Stimulated activated CD8-positive, alpha-beta memory T cell treated with anti-CD3 and anti-CD28 coated beads, Interleukin-12 subunit alpha, Interleukin-12 subunit beta, amount 100 ng/mL, for 24 hours (primary cell): ENCODE measurements around the gene ARHGEF39.

ENCODE experiments used
- DNase-seq: peaks from one replicate; pipeline ENCODE4 v3.0.0-alpha.2; 2020; ENCODE audit errors: extremely low read depth

ARHGEF39 gene

GRCh38 chr9:35691334-35691650, 26.3 kb upstream of the ARHGEF39 start:
- DNase-seq, result no peak

- DNase-seq, result no peak
Observed at GRCh38 chr9:35690614-35691333, 25.8 kb upstream of the ARHGEF39 start.

DNA sequence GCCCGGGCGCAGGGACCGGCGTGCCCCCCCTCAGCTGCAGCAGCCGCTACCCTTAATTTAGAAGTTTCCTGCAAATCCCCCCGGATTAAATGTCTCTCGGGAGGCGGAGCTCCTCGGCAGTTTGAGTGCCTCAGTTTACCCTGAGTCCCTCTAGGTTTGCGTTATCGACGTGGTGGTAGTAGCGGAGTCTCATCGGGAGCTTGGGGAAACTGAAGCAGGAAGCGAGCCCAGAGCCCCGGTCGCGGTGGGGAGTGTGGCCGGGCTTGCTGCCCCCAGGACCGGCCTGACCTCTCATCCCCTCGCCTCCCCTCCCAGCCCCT, 25.3 kb upstream of the ARHGEF39 start:
- DNase-seq, result no peak

DNA sequence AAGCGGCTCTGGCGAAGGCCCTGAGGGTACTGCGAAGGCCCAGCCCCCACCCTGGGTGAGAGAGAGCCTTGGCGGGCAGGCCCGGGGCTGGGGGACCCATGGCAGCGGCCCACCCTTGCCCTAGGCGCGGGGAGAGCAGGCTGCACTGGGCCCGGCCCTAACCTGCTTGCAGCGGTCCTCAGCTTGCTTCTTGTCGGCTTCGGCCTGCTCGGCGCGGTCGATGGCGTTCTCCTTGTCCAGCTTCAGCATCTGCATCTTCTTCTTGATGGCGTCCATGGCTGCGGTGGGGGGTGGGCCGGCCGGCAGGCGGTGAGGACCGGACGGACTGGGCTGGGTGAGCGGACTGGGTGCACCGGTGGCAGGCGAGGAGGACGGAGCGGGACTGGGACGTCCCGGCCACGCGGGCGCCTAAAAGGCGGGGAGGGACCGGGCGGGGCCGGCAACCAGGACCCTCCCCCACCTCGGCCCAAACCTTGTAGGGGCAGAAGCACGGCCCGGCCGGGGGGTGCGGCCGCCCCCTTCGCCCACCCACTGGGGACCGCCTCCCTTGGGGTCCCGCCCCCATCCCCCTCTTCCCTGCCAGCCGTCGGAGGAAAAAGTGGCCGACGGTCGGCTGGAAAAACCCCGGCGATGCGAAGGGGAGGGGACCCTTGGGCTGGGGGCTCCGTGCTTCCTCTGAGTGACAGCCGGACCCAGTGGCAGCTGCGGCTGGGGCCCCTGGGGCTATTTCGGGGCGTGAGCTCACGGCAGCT, 24.7 kb upstream of the ARHGEF39 start, which contains the start of gene TPM2:
TSS of gene TPM2 (minus strand) at position 384 of the 752 bp plus-strand sequence. CDS start at position 276, 108 bp downstream.
- DNase-seq, result no peak

DNA sequence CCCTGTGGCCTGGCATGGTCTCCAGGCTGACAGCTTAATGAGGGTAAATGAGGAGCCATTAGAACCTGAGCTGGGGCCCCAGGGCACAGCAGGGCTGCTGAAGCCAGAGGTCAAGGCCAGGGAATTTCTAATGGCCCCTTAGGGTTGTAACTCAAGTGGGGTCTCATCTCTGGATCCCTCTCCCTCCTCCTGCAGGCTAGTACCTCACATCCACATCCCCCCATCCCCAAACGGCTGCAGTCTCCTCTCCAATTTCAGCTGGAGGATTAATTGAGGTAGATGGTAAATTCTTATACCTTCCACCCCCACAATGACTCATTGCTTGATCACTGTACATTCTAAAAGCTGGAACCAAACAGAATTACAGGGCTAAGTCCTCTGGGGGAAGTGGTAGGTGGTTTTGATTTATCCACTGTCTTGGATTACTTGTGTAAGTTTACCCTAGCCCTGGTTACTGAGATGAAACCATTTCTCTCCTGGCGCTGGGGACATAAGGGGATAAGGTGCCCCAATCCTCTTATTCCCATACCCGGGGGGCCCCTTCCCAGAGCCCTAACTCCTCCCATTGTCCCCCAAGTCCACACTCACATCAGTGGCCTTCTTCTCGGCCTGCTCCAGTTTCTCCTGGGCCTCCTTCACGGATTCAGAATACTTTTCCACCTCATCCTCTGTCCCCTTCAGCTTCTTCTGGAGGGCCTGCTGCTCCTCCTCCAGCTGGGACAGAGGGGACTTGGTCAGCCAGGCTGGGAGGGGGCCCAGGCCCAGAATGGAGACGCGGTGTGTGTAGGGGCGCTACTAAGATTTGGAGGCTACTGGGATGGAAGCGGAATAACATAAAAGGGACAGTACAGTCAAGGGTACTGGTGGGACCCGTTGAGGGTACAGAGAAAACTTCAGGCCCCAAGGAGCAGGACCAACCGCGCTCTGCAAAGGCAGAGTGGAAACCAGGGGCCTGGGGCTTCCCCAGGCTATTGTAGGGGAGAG, 23.9 kb upstream of the ARHGEF39 start:
- DNase-seq, result no peak

DNA sequence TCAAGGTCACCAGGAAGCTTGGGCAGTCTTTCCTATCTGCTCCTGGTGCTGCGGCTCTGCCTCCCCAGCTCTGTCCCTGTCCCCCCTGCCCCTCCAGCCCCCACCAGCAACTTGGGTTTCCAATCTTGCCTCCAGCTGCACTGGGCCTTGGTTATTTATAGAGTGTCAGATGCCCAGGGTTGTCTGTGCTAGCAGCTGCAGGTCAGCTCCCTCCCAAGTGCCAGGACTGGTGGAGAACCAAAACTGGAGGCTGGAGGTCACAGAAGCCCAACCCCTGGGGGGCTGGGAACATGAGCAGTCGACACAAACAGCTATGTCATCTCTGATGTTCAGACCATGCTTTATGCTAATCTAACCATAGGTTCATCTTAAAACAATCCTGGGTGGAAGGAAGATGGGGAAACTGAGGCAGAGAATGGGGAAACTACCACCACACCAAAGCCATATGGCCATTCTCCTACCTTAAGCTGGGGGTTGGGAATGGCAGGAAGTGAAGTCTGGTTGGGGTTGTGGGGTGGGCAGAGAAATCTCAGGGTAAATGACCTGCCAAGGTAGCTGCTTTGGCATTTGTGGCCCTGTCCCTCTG, 23.1 kb upstream of the ARHGEF39 start:
- DNase-seq, result no peak

- no peak for DNase-seq
Observed at GRCh38 chr9:35687306-35687705, 22.3 kb upstream of the ARHGEF39 start.

- DNase-seq, result no peak
Observed at GRCh38 chr9:35686222-35687203, 21.5 kb upstream of the ARHGEF39 start.

DNA sequence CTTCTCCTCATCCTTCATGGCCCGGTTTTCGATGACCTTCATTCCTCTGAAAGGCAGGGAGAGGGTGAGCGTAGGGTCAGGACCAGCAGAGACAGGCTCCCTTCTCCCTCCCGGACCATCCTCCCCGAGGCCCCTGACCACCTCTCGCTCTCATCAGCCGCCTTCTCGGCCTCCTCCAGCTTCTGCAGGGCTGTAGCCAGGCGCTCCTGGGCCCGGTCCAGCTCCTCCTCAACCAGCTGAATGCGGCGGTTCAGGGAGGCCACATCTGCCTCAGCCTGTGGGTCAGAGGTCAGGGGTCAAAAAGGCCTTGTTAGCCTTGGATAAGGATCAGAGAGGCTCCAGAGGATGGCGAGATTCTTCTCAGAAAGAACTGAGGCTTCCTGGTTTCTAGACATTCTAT, 20.5 kb upstream of the ARHGEF39 start:
- DNase-seq, result no peak

DNA sequence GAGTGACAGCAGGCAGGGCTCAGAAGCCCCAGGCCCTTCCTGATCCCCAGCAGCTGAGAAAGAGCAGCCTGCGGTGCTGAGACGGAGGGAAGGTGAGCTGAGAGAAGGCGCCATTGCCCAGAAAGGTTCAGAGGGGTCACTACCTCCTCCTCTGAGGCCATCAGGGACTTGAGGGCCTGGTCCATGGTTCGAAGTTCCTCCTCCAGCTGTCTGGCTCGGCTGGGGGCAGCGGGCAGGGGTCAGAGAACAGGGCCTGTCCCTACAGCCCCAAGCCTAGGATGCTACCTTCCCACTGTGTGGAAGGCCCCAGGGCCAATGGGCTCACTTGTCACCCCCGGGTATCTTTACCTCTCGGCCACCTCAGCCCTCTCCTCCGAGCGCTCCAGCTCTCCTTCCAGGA, 19.9 kb upstream of the ARHGEF39 start:
- DNase-seq, result no peak

DNA sequence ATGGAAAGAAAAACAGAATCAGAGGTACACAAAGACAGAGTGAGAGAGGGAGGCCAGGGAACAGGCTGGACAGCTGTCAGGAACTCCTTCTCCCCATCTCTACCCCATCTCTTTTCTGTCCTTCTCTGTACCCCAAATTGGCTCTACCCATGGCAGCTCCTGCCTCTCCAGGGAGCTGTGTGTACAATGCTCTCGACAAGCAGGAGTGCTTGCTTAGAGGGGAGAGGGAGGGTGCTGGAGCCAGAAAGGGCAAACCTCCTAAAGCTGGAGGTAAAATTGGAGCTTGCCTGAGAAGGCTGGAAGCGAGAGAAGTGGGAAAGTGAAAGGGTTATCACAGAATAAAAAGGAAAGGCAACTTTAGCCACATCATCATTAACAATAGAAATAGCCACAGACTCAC, 18.3 kb upstream of the ARHGEF39 start:
- no peak for DNase-seq

DNA sequence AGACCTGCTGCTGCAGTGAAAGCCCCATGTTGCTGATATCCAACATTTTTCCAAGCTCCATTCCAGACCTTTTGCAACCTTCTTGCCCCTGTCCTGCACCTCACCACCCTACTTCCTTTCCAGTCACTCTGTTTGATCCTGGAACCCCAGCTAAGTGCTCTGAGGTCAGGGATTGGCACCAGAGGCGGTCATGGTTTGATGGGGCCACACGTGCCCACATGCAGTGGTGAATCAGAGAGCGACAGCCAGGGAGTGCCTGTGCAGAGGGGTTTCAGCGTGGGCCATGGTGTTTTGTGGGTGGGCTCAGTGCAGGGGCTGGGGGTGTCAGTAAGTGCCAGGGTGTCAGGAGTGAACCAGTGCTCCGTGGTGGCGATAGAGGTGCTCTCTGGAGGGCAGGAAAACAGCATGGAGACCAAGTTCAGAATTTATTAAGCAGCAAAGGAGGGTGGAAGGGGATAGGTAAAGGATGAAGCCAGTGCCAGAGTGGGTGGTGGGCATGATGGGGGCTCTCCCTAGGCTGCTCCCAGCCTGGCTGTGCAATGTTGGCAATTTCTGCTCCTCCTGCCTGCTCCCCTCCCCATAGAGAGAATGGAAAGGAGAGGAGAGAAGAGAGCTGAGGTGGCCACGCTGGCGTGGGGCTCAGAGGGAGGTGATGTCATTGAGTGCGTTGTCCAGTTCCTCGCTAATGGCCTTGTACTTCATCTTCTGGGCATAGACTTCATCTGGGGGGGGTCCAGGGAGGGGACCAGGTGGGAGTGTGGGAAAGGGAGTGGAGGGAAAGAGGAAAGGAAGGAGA, 17.7 kb upstream of the ARHGEF39 start:
- DNase-seq, result no peak

DNA sequence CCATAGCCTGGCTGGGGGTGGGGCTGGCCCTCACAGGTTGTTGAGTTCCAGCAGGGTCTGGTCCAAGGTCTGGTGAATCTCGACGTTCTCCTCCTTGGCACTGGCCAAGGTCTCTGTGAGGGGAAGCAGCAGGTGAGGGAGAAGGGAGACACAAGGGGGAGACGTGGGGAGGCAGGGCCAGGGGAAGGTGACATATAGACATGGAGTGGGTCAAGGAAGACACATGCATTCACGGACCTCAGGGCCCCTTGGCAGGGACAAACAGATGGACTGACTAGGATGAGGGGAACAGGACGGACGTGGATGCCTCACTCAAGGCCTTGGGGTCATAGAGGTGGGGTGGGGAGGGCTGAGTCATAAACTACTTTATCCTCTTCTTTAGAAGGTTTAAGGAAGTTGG, 17.1 kb upstream of the ARHGEF39 start:
- DNase-seq, result no peak

GRCh38 chr9:35681341-35682002, 16.5 kb upstream of the ARHGEF39 start:
- no peak for DNase-seq

DNA sequence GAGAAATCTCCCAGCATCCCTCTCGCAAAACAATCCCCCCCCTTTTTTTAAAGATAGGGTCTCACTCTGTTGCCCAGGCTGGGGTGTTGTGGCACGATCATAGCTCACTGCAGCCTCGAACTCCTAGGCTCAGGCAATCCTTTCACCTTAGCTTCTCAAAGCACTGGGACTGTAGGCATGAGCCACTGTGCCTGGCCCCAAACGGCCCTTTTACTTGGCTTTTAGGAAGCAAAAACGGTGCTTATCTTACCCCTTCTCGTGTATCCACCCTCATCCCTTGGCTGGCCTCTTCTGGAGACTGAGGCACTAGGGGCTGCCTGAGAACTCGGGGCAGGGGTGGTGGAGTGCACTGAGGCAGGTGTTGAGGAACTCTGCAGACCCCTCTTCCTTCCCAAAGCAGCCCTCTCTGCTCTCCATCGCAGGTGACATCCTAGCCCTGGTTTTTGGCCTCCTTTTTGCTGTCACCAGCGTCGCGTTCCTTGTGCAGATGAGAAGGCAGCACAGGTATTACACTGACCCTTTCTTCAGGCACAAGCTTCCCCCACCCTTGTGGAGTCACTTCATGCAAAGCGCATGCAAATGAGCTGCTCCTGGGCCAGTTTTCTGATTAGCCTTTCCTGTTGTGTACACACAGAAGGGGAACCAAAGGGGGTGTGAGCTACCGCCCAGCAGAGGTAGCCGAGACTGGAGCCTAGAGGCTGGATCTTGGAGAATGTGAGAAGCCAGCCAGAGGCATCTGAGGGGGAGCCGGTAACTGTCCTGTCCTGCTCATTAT, 15.5 kb upstream of the ARHGEF39 start:
- no peak for DNase-seq

- no peak for DNase-seq
Observed at GRCh38 chr9:35679766-35680330, 14.9 kb upstream of the ARHGEF39 start.

- no peak for DNase-seq
Observed at GRCh38 chr9:35679091-35679490, 14.1 kb upstream of the ARHGEF39 start.

DNA sequence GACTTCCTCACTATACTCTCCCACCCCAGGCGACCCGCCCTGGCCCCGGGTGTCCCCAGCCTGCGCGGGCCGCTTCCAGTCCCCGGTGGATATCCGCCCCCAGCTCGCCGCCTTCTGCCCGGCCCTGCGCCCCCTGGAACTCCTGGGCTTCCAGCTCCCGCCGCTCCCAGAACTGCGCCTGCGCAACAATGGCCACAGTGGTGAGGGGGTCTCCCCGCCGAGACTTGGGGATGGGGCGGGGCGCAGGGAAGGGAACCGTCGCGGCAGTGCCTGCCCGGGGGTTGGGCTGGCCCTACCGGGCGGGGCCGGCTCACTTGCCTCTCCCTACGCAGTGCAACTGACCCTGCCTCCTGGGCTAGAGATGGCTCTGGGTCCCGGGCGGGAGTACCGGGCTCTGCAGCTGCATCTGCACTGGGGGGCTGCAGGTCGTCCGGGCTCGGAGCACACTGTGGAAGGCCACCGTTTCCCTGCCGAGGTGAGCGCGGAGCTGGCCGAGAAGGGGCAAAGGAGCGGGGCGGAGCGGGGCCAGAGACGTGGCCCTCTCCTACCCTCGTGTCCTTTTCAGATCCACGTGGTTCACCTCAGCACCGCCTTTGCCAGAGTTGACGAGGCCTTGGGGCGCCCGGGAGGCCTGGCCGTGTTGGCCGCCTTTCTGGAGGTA, 10.9 kb upstream of the ARHGEF39 start:
- no peak for DNase-seq
